HEK293 (cell line): ENCODE data around the gene GNG12.

ENCODE experiments used
- CTCF ChIA-PET: fragments of 350-600 bp; formaldehyde crosslinking; extraction: SDS; loops from one replicate; lab custom pipeline; 2021; ENCODE audit warnings: antibody characterized with exemption; lab: Yijun Ruan, JAX
- POLR2A ChIA-PET: fragments of 300-600 bp; formaldehyde crosslinking; extraction: SDS; loops from one replicate; lab custom pipeline; 2020; ENCODE audit warnings: antibody characterized with exemption, inconsistent platforms; lab: Yijun Ruan, JAX
- H3K27ac ChIP-seq: fragments of 200-500 bp; sonication (Bioruptor generic); 2 replicates; pipeline ENCODE4 v1.5.1; 2014; ENCODE audit warnings: low read depth, low read length, control low read depth, inconsistent platforms; ENCODE audit errors: extremely low read depth
- H3K36me3 ChIP-seq, 2 experiments: fragments of 200-500 bp in 1 of 2; sonication (Bioruptor generic) in 1 of 2; 1 replicate in 1 of 2; 2 replicates in 1 of 2; pipeline ENCODE4 v1.5.1; 2014 to 2017; ENCODE audit warnings: inconsistent platforms in 2 of 2, low read length in 2 of 2; ENCODE audit not compliant: control insufficient read depth in 2 of 2, insufficient read depth in 1 of 2
- H3K4me1 ChIP-seq: fragments of 200-500 bp; sonication (Bioruptor generic); 2 replicates; pipeline ENCODE4 v1.5.1; 2014; ENCODE audit warnings: mild to moderate bottlenecking, low read length, inconsistent platforms; ENCODE audit not compliant: control insufficient read depth, insufficient read depth
- H3K4me3 ChIP-seq: 2 replicates; pipeline ENCODE4 v1.5.1; 2011; ENCODE audit warnings: low read depth, mild to moderate bottlenecking, control low read depth, low read length, moderate library complexity
- H3K9me3 ChIP-seq: fragments of 200-500 bp; sonication (Bioruptor generic); 2 replicates; pipeline ENCODE4 v1.5.1; 2014; ENCODE audit warnings: low read depth, low read length, inconsistent platforms; ENCODE audit not compliant: control insufficient read depth, insufficient read depth
- GLIS1 ChIP-seq: fragments of 450-650 bp; formaldehyde crosslinking; IDR thresholded peaks from 2 replicates; pipeline ENCODE4 v1.5.1; 2016; ENCODE audit warnings: missing biosample characterization, missing genetic modification characterization
- HOXD13 ChIP-seq: sonication (generic); formaldehyde crosslinking; IDR thresholded peaks from 2 replicates; pipeline ENCODE4 v1.8.0; 2022; ENCODE audit warnings: missing genetic modification reagents, borderline replicate concordance
- RBAK ChIP-seq: fragments of 450-650 bp; formaldehyde crosslinking; IDR thresholded peaks from 2 replicates; pipeline ENCODE4 v1.5.1; 2016; ENCODE audit warnings: missing biosample characterization, missing genetic modification characterization
- SP7 ChIP-seq: fragments of 450-650 bp; formaldehyde crosslinking; IDR thresholded peaks from 2 replicates; pipeline ENCODE4 v1.5.1; 2016; ENCODE audit warnings: missing biosample characterization, missing genetic modification characterization
- TRIM28 ChIP-seq: IDR thresholded peaks from 2 replicates; pipeline ENCODE4 v1.6.1; 2011; ENCODE audit warnings: low read length, control low read depth, borderline replicate concordance
- WT1 ChIP-seq: fragments of 450-650 bp; formaldehyde crosslinking; IDR thresholded peaks from 2 replicates; pipeline ENCODE4 v1.5.1; 2016; ENCODE audit warnings: missing biosample characterization, missing genetic modification characterization
- ZBTB48 ChIP-seq: fragments of 450-650 bp; formaldehyde crosslinking; IDR thresholded peaks from 2 replicates; pipeline ENCODE4 v1.5.1; 2016; ENCODE audit warnings: missing biosample characterization, missing genetic modification characterization
- ZFHX2 ChIP-seq: fragments of 450-650 bp; formaldehyde crosslinking; conservative IDR thresholded peaks from 2 replicates; pipeline ENCODE4 v1.5.1; 2016; ENCODE audit warnings: missing biosample characterization, missing genetic modification characterization
- ZFP3 ChIP-seq: fragments of 450-650 bp; formaldehyde crosslinking; IDR thresholded peaks from 2 replicates; pipeline ENCODE4 v1.5.1; 2016; ENCODE audit warnings: low read depth, missing biosample characterization, missing genetic modification characterization
- ZNF2 ChIP-seq: fragments of 450-650 bp; formaldehyde crosslinking; IDR thresholded peaks from 2 replicates; pipeline ENCODE4 v1.5.1; 2016; ENCODE audit warnings: missing biosample characterization, missing genetic modification characterization
- ZNF223 ChIP-seq: fragments of 450-650 bp; formaldehyde crosslinking; IDR thresholded peaks from 2 replicates; pipeline ENCODE4 v1.5.1; 2016; ENCODE audit warnings: missing biosample characterization, missing genetic modification characterization
- ZNF335 ChIP-seq: fragments of 450-650 bp; formaldehyde crosslinking; conservative IDR thresholded peaks from 2 replicates; pipeline ENCODE4 v1.5.1; 2016; ENCODE audit warnings: missing biosample characterization, missing genetic modification characterization
- ZNF654 ChIP-seq: fragments of 450-650 bp; formaldehyde crosslinking; IDR thresholded peaks from 2 replicates; pipeline ENCODE4 v1.5.1; 2016; ENCODE audit warnings: low read depth, missing biosample characterization, missing genetic modification characterization
- ZNF670 ChIP-seq: fragments of 450-650 bp; formaldehyde crosslinking; IDR thresholded peaks from 2 replicates; pipeline ENCODE4 v1.5.1; 2016; ENCODE audit warnings: missing biosample characterization, missing genetic modification characterization, low read depth
- TF ChIP-seq, protein P1 (sequence below): fragments of 450-650 bp; formaldehyde crosslinking; IDR thresholded peaks from 2 replicates; pipeline ENCODE4 v1.5.1; 2016; ENCODE audit warnings: missing biosample characterization, missing genetic modification characterization
- TF ChIP-seq, protein P2 (sequence below): fragments of 450-650 bp; formaldehyde crosslinking; IDR thresholded peaks from 2 replicates; pipeline ENCODE4; 2016; ENCODE audit warnings: missing biosample characterization, missing genetic modification characterization

GNG12 gene

DNA sequence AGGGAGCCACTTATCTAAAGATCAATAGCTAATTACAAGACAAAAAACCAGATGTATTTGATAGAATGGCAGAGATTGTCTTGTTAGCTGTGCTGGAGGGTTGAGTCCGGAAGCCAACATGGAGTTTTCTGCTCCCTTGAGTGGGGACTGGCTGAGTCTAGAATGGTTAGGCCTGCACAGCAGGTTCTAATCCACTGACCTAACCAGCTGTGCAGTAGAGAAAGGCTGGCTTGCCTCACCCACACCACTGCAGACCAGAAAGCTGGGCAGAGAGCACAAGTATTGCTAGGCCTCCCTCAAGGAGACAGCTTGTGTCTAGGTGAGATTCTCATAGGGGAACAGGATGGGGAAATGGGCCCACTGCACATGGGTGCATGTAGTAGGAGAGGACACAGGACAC lies 11.7 kb upstream of the GNG12 start (continued):
- TF ChIP-seq ZFP3 (tag by site-specific recombination) (no peak), ZNF654 (tag by site-specific recombination) (no peak), ZNF670 (tag by site-specific recombination) (no peak), HOXD13 (CRISPR knock-in tag) (no peak)
- TF ChIP-seq, protein P1, sequence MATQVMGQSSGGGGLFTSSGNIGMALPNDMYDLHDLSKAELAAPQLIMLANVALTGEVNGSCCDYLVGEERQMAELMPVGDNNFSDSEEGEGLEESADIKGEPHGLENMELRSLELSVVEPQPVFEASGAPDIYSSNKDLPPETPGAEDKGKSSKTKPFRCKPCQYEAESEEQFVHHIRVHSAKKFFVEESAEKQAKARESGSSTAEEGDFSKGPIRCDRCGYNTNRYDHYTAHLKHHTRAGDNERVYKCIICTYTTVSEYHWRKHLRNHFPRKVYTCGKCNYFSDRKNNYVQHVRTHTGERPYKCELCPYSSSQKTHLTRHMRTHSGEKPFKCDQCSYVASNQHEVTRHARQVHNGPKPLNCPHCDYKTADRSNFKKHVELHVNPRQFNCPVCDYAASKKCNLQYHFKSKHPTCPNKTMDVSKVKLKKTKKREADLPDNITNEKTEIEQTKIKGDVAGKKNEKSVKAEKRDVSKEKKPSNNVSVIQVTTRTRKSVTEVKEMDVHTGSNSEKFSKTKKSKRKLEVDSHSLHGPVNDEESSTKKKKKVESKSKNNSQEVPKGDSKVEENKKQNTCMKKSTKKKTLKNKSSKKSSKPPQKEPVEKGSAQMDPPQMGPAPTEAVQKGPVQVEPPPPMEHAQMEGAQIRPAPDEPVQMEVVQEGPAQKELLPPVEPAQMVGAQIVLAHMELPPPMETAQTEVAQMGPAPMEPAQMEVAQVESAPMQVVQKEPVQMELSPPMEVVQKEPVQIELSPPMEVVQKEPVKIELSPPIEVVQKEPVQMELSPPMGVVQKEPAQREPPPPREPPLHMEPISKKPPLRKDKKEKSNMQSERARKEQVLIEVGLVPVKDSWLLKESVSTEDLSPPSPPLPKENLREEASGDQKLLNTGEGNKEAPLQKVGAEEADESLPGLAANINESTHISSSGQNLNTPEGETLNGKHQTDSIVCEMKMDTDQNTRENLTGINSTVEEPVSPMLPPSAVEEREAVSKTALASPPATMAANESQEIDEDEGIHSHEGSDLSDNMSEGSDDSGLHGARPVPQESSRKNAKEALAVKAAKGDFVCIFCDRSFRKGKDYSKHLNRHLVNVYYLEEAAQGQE, result no peak

DNA sequence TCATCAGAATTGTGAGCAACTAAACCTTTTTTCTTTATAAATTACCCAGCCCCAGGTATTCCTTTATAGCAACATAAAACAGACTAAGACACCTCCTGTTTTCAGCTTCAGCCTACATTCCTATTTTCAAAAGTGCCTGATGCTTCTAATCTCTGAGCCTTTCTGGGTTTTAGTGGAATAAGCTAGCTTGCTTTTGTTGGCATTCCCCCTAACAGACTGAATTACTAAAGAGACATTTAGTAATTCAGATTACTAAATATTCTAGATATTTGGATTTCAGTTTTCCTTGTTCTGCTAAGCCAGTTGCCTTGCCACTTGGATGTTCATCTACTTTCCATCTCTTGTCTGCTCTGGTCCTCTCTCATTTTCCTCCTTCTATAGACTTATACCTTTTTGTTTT lies 10.5 kb upstream of the GNG12 start:
- no peaks in the 10 kb centered on the region for H3K4me1 ChIP-seq
- no peak for TF ChIP-seq RBAK (tag by site-specific recombination)
- TF ChIP-seq ZNF335, result 0 out of 2 replicates have a peak, but pooled peaks have one; percentile 16
- H3K4me3 ChIP-seq, result no peak overlapping the region
- H3K9me3 ChIP-seq, result no peaks in the 10 kb centered on the region
- POLR2A ChIA-PET, result no interaction called here
- CTCF ChIA-PET, result interaction anchor here (1.1 to 3.4 kb wide), 2 partner anchors 72 to 78 kb away, joined by 3 to 18 read pairs; no protein-coding TSS in a partner anchor
- H3K36me3 ChIP-seq, result no peaks in the 10 kb centered on the region
- no peak overlapping the region for H3K27ac ChIP-seq

DNA sequence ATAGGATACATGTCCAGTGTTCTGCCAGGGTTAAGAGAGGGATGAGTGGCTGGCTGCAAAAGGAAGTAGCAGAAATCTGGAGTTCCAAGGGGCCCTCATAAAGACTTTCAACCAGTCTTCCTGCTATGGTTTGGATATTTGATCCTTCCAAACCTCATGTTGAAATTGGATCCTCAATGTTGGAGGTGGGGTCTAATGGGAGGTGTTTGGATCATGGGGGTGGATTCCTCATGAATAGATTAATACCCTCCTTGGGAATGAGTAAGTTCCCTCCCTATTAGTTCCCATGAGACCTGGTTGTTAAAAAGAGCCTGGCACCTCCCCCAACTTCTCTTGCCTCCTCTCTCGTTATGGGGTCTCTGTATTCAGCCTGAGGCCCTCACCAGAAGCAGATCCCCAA lies 10.1 kb upstream of the GNG12 start:
- TF ChIP-seq ZFHX2 (peak; percentile 11; the same call in 1 of the 2 replicates), GLIS1 (tag by site-specific recombination) (peak; percentile 26; the same call in 1 of the 2 replicates), ZBTB48 (tag by site-specific recombination) (0 out of 2 replicates have a peak, but pooled peaks have one; percentile 20), WT1 (tag by site-specific recombination) (peak; percentile 49; the same call in 1 of the 2 replicates), ZNF2 (tag by site-specific recombination) (no peak), TRIM28 (peak; percentile 41; the same call in 1 of the 2 replicates), SP7 (tag by site-specific recombination) (peak; percentile 48; the same call in 1 of the 2 replicates)
- TF ChIP-seq, protein P2, sequence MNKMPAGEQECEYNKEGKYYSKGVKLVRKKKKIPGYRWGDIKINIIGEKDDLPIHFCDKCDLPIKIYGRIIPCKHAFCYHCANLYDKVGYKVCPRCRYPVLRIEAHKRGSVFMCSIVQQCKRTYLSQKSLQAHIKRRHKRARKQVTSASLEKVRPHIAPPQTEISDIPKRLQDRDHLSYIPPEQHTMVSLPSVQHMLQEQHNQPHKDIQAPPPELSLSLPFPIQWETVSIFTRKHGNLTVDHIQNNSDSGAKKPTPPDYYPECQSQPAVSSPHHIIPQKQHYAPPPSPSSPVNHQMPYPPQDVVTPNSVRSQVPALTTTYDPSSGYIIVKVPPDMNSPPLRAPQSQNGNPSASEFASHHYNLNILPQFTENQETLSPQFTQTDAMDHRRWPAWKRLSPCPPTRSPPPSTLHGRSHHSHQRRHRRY (tag by site-specific recombination), result no peak
- H3K36me3 ChIP-seq, result no peaks in the 10 kb centered on the region
- CTCF ChIA-PET, result interaction anchor here (1.1 to 3.4 kb wide), 2 partner anchors 72 to 77 kb away, joined by 3 to 18 read pairs; no protein-coding TSS in a partner anchor
- H3K4me1 ChIP-seq, result no peaks in the 10 kb centered on the region
- H3K4me3 ChIP-seq, result no peak overlapping the region
- H3K27ac ChIP-seq, result no peak overlapping the region
- H3K9me3 ChIP-seq, result no peaks in the 10 kb centered on the region
- POLR2A ChIA-PET, result no interaction called here

DNA sequence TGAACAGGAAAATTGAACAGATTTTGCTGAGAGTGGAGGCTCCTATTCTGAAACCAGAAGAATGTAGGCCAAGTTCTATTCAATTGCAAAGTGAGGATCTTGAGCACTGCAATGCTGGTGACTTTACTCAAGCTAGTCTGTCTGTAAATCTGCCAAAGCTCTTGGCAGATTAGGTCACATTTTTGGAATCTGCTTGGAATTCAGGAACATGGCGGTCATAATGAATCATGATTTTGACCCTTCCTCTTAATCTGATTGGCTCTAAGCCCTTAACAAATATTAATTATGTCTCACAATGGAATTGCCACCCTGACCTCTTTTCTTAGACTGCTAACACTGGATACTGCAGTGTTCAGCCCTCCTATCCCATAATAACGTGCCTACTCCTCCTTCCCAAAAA lies 7.2 kb upstream of the GNG12 start:
- ChIA-PET CTCF (interaction anchor here (0.7 to 2.0 kb wide), 4 partner anchors 10 to 487 kb away, joined by 3 to 11 read pairs (median 5); no protein-coding TSS in a partner anchor), POLR2A (interaction anchor here (0.6 kb wide), 2 partner anchors 10 to 19 kb away, joined by 3 read pairs; no protein-coding TSS in a partner anchor)
- TF ChIP-seq SP7 (tag by site-specific recombination) (0 out of 2 replicates have a peak, but pooled peaks have one; percentile 46), ZNF223 (no peak)

More for the DNA sequence above, 7.2 kb upstream of the GNG12 start:
- no peak overlapping the region for H3K4me3 ChIP-seq
- H3K27ac ChIP-seq, result no peak overlapping the region
- H3K4me1 ChIP-seq, result peaks cover 8% of the 10 kb centered on the region; the same call in 1 of the 2 replicates
- no peaks in the 10 kb centered on the region for H3K9me3 ChIP-seq
- H3K36me3 ChIP-seq, result no peaks in the 10 kb centered on the region
